Kidney epithelial cell (primary cell): ENCODE results near the gene PRMT7. TPM values are rescaled to one million over a fixed set of nuclear protein-coding genes. Genes with fewer than 3 reads are reported as not detected.

Source experiments
- DNase-seq: peaks from one replicate; pipeline ENCODE4 v3.0.0-alpha.2; 2010; ENCODE audit warnings: low read depth
- H3K27me3 ChIP-seq: 2 replicates; pipeline ENCODE4 v1.6.0; 2011; ENCODE audit warnings: low read length; ENCODE audit not compliant: control insufficient read depth, insufficient read depth
- H3K36me3 ChIP-seq: 2 replicates; pipeline ENCODE4 v1.5.1; 2011; ENCODE audit warnings: low read length; ENCODE audit not compliant: control insufficient read depth, insufficient read depth
- H3K4me3 ChIP-seq: 2 replicates; pipeline ENCODE4 v1.5.1; 2011; ENCODE audit warnings: low read depth, mild to moderate bottlenecking, control low read depth, low read length
- total RNA-seq: library from RNA; depleted of rRNA; stranded (reverse); fragments of >200 nt; gene quantifications from 2 replicates; pipeline ENCODE4 v1.2.3, GENCODE V29; 2015
- TF ChIP-seq, protein P1 (sequence below): IDR thresholded peaks from 2 replicates; pipeline ENCODE4 v1.5.1; 2011; ENCODE audit warnings: mild to moderate bottlenecking, moderate library complexity, low read length, control low read depth, inconsistent platforms; ENCODE audit not compliant: insufficient read depth, poor library complexity, severe bottlenecking

The PRMT7 gene
- total RNA-seq, 1 donor from 2014 or later: 41.8 TPM

- DNase-seq: no peak
- H3K36me3 ChIP-seq: no peaks in the 10 kb centered on the region
- no peaks in the 10 kb centered on the region for H3K27me3 ChIP-seq
- no peak overlapping the region for H3K4me3 ChIP-seq
- TF ChIP-seq, protein P1, sequence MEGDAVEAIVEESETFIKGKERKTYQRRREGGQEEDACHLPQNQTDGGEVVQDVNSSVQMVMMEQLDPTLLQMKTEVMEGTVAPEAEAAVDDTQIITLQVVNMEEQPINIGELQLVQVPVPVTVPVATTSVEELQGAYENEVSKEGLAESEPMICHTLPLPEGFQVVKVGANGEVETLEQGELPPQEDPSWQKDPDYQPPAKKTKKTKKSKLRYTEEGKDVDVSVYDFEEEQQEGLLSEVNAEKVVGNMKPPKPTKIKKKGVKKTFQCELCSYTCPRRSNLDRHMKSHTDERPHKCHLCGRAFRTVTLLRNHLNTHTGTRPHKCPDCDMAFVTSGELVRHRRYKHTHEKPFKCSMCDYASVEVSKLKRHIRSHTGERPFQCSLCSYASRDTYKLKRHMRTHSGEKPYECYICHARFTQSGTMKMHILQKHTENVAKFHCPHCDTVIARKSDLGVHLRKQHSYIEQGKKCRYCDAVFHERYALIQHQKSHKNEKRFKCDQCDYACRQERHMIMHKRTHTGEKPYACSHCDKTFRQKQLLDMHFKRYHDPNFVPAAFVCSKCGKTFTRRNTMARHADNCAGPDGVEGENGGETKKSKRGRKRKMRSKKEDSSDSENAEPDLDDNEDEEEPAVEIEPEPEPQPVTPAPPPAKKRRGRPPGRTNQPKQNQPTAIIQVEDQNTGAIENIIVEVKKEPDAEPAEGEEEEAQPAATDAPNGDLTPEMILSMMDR: no peak
These were observed 35.1 kb upstream of the PRMT7 start for GRCh38 chr16:68275611-68276191.

- H3K36me3 ChIP-seq: no peaks in the 10 kb centered on the region
- H3K4me3 ChIP-seq: no peak overlapping the region
- H3K27me3 ChIP-seq: no peaks in the 10 kb centered on the region
- DNase-seq: no peak
- TF ChIP-seq, protein P1: no peak
These were observed 34.6 kb upstream of the PRMT7 start for GRCh38 chr16:68276223-68276622.

DNA sequence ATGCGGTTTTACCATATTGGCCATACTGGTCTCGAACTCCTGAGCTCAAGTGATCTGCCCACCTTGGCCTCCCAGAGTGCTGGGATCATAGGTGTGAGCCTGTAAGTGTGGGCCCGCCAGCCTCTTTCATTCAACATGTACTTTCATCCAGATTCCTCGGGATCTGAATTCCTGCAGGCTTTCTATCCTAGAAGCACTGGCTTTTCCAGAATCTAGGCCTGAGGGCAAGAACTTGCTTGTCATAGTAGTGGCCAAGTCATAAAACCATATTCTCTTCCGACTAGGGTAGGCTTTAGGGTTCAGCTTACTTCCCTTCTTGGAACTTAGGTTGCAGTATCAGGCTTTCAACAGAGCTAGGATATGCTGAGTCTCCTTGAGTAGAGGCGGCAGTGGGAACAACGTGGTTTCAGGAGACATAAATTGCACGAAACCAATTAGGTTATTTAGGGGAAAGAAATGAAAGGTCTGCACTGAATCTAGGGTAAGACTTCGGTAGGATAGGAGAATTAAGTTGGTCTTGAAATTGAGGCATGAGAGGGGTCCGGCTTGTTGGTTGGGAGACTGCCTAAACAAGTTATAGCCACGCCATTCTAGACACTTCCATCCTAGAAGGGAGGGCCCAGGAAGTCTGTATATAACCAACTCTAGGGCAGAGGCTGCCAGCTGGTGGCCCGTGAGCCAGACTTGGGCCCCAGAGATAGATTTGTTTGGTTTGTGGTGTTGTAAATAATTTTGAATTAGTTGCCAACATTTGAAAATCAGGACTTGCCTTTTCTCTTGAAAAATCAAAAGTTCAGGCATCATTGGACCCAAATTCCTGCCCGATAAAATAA, 30.9 kb upstream of the PRMT7 start:
- DNase-seq: no peak
- Histone ChIP-seq H3K27me3 (no peaks in the 10 kb centered on the region), H3K36me3 (no peaks in the 10 kb centered on the region), H3K4me3 (no peak overlapping the region)
- TF ChIP-seq, protein P1: no peak

- no peak for DNase-seq
- H3K27me3 ChIP-seq: no peaks in the 10 kb centered on the region
- TF ChIP-seq, protein P1: no peak
- no peak overlapping the region for H3K4me3 ChIP-seq
- no peaks in the 10 kb centered on the region for H3K36me3 ChIP-seq
These were observed 29.3 kb upstream of the PRMT7 start for GRCh38 chr16:68281368-68282063.

DNA sequence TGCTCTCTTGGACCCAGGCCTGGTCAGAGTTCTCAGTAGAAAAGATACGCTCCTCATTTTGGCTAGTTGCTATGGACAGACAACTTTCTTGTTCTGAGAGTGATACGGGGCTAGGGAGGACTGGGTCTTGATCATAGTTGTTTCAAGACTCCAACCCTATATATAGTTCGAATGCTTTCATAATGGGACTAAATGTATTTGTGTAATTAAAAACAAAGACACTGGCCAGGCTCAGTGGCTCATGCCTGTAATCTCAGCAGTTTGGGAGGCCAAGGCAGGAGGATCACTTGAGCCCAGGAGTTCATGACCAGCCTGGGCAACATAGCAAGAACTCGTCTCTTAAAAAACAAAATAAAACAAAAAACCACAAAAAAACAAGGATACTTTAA, 28.8 kb upstream of the PRMT7 start:
- Histone ChIP-seq H3K4me3 (no peak overlapping the region), H3K36me3 (no peaks in the 10 kb centered on the region), H3K27me3 (no peaks in the 10 kb centered on the region)
- TF ChIP-seq, protein P1: no peak
- no peak for DNase-seq
